A673 (cell line): ENCODE measurements around the gene RWDD3.

ENCODE experiments used
- CTCF ChIP-seq: fragments of 300-800, 200-600 bp; sonication (generic); conservative IDR thresholded peaks from 2 replicates; pipeline ENCODE4 v1.5.1; 2017; ENCODE audit warnings: low read depth, mild to moderate bottlenecking, antibody characterized with exemption, low read length, moderate library complexity, mixed read lengths
- EZH2 ChIP-seq: fragments of 200-600 bp; sonication (generic); IDR thresholded peaks from 2 replicates; pipeline ENCODE4 v1.6.1; 2017; ENCODE audit warnings: borderline replicate concordance, low read depth, mild to moderate bottlenecking, mixed read lengths, antibody characterized with exemption, low read length; ENCODE audit not compliant: poor library complexity, severe bottlenecking

- no peak for TF ChIP-seq CTCF
- TF ChIP-seq EZH2: no peak
These were observed 52.5 kb downstream of the RWDD3 start for GRCh38 chr1:95286479-95286878.
